Heart left ventricle (tissue), 16 donors: ENCODE data around the gene NEDD9. TPM values are rescaled to one million over a fixed set of nuclear protein-coding genes. Genes with fewer than 3 reads are reported as not detected.
A peak's percentile ranks its signal among the peaks of the same experiment; 100 is the strongest.

ENCODE experiments used
- ATAC-seq, 4 donors: fragments of 200-7000 bp; cut with Tn5 transposase; one replicate each; pipeline ENCODE4 v1.9.1; 2020 to 2022; ENCODE audit warnings: moderate library complexity in 4 of 4, mild to moderate bottlenecking in 3 of 4, moderate number of reproducible peaks in 1 of 4
- DNase-seq, 5 donors: peaks; one replicate each; pipeline ENCODE4 v3.0.0-alpha.2; 2020
- H3K27ac ChIP-seq, 12 donors: fragments of 200-600 bp; sonication (generic) in 4 of 12; one replicate each; pipeline versions ENCODE4 v1.5.0 to v1.8.0; 2016 to 2022; ENCODE audit warnings: mild to moderate bottlenecking in 2 of 12
- H3K27me3 ChIP-seq, 9 donors: fragments of 200-600 bp; sonication (generic) in 2 of 9; one replicate each; pipeline versions ENCODE4 v1.5.1 to v1.8.0; 2016 to 2022; ENCODE audit warnings: mild to moderate bottlenecking in 3 of 9
- H3K36me3 ChIP-seq, 9 donors: fragments of 200-600 bp; sonication (generic) in 2 of 9; one replicate each; pipeline versions ENCODE4 v1.5.0 to v1.8.0; 2018 to 2022; ENCODE audit warnings: mild to moderate bottlenecking in 2 of 9
- H3K4me1 ChIP-seq, 12 donors: fragments of 200-600 bp; sonication (generic) in 4 of 12; one replicate each; pipeline versions ENCODE4 v1.5.0 to v1.8.0; 2016 to 2022; ENCODE audit warnings: mild to moderate bottlenecking in 3 of 12
- H3K4me3 ChIP-seq, 12 donors: fragments of 200-600 bp; sonication (generic) in 4 of 12; one replicate each; pipeline versions ENCODE4 v1.5.0 to v1.8.0; 2017 to 2022; ENCODE audit warnings: mild to moderate bottlenecking in 9 of 12, moderate library complexity in 4 of 12
- H3K9me3 ChIP-seq, 12 donors: fragments of 200-600 bp; sonication (generic) in 4 of 12; one replicate each; pipeline versions ENCODE4 v1.5.0 to v1.8.0; 2016 to 2022; ENCODE audit warnings: mild to moderate bottlenecking in 1 of 12
- CTCF ChIP-seq, 12 donors: fragments of 200-600 bp; sonication (generic) in 4 of 12; IDR thresholded peaks; one replicate each; pipeline versions ENCODE4 v1.5.0 to v1.8.0; 2018 to 2022; ENCODE audit warnings: antibody characterized with exemption in 12 of 12, mild to moderate bottlenecking in 5 of 12
- POLR2A ChIP-seq, 2 donors: fragments of 450-650 bp; IDR thresholded peaks; one replicate each; pipeline ENCODE4 v1.6.1; 2017; ENCODE audit warnings: antibody characterized with exemption in 2 of 2, mild to moderate bottlenecking in 2 of 2, moderate library complexity in 2 of 2
- WGBS, 4 donors: extraction: QIAGEN DNeasy Blood & Tissue Kit in 2 of 4; methylation state at CpG; one replicate each; pipeline versions ENCODE4 v1.1.5 to v1.1.7; 2013 to 2018; 5-methylcytosine and 5-hydroxymethylcytosine counted together
- intact Hi-C, 10 donors: fragments of 100-400 bp; cut with DNase I; formaldehyde crosslinking; loops; one replicate each; pipeline versions ENCODE4 v1.11.1 to v1.14.2; 2022
- polyA plus RNA-seq, 2 donors: library from polyadenylated mRNA; stranded (reverse); fragments of 200-250 nt; gene quantifications; one replicate each; pipeline ENCODE4 v1.2.3, GENCODE V29; 2013
- total RNA-seq, 9 donors: library from RNA; depleted of rRNA in 2 of 9; stranded (reverse); fragments of >200 nt in 2 of 9; fragmentation: NEBNext Ultra II Directional in 3 of 9; extraction: Animal tissue kit (Norgen Biotek cat#: 25700) in 3 of 9; gene quantifications; one replicate each; pipeline versions ENCODE4 v1.1.0 to v1.2.4, GENCODE V29; 2016 to 2023
- donor health status: ischemic (EF 13 %, LVEDD 7.1; RV severe dilation, severe dysfunction).
- donor health status: healthy with polysubstance abuse.
- donor health status: DM: no; HTN: yes; CAD: no.
- donor health status: DM: no; HTN: no; CAD: no.
- donor health status: ischemic (EF 25% LVEDD 6.9; RV normal size, moderate dysfunction).
- donor health status: ischemic (EF 25% LVEDD 5.7; RV mildly dilated, moderate dysfunction).
- donor health status: healthy.
- donor health status: DM: yes; HTN: yes; CAD: no.
- donor health status: ischemic (EF 35%, LVEDD 5.7; RV mildly dilated, moderate dysfunction).
- donor health status: nonischemic (EF 11% LVEDD 7.7; RV severe dilation, severe dysfunction).
- donor health status: DM: yes; HTN: yes; CAD: no.
- donor health status: PGD.
- donor health status: ischemic (EF 29% LVEDD 5.4; RV normal size, mild dysfunction).
- donor health status: nonischemic (EF 23%, LVEDD 6.1; RV moderate dilation, normal function).

Gene NEDD9
- total and polyA plus RNA-seq, 11 donors, result 10.2 to 55.7 (median 20.9) TPM

GRCh38 chr6:11219400-11219834 lies 13.1 kb downstream of the NEDD9 start:
- whole genome bisulfite sequencing, 4 donors, result 53 to 75% (median 67%) methylated on average over 4 of the region's 4 CpGs
- H3K4me3 ChIP-seq, result peak overlapping the region in 5 of 12 donors; percentile 0 to 17 (median 2)
- no peaks in the 10 kb centered on the region for H3K9me3 ChIP-seq
- ATAC-seq (peak in 2 of 4 donors; percentile 8 to 23), DNase-seq (no peak)
- no peaks in the 10 kb centered on the region for H3K27me3 ChIP-seq
- TF ChIP-seq CTCF (IDR thresholded peaks at IDR 0.05) (no peak), POLR2A (IDR thresholded peaks at IDR 0.05) (no peak)
- intact Hi-C loops, result loop anchor here in 3 of 10 donors (2.0 to 10.0 kb wide), 3 partner anchors 47 to 145 kb away; no protein-coding TSS in a partner anchor
- H3K27ac ChIP-seq, result peak overlapping the region; percentile 7 to 93 (median 82)
- H3K4me1 ChIP-seq, result peaks cover 4 to 100% (median 72%) of the 10 kb centered on the region in 12 donors
- H3K36me3 ChIP-seq, result peaks cover 0 to 14% (median 0%) of the 10 kb centered on the region in 9 donors

GRCh38 chr6:11218538-11219399 lies 13.7 kb downstream of the NEDD9 start:
- Histone ChIP-seq H3K27ac (peak overlapping the region; percentile 28 to 93 (median 82)), H3K9me3 (no peaks in the 10 kb centered on the region), H3K27me3 (no peaks in the 10 kb centered on the region), H3K4me3 (peak overlapping the region in 5 of 12 donors; percentile 0 to 13 (median 2)), H3K36me3 (peaks cover 0 to 14% (median 0%) of the 10 kb centered on the region in 9 donors), H3K4me1 (peaks cover 5 to 100% (median 77%) of the 10 kb centered on the region in 12 donors)
- TF ChIP-seq CTCF (IDR thresholded peaks at IDR 0.05), result peak in 1 of 12 donors; percentile 18
- TF ChIP-seq POLR2A (IDR thresholded peaks at IDR 0.05), result peak in 1 of 2 donors; percentile 44
- ATAC-seq (peak; percentile 73 to 92 (median 82)), DNase-seq (peak in 4 of 5 donors; percentile 74 to 85 (median 81))
- 21 to 32% (median 28%) methylated on average over 12 of the region's 12 CpGs for WGBS, 4 donors
- intact Hi-C loops, result loop anchor here in 3 of 10 donors (2.0 to 10.0 kb wide), 3 partner anchors 46 to 146 kb away; no protein-coding TSS in a partner anchor

GRCh38 chr6:11218102-11218442 lies 14.4 kb downstream of the NEDD9 start:
- DNase-seq (no peak), ATAC-seq (no peak)
- intact Hi-C loops, result loop anchor here in 3 of 10 donors (2.0 to 10.0 kb wide), 3 partner anchors 46 to 147 kb away; no protein-coding TSS in a partner anchor
- Histone ChIP-seq H3K9me3 (no peaks in the 10 kb centered on the region), H3K4me1 (peaks cover 7 to 100% (median 83%) of the 10 kb centered on the region in 12 donors), H3K27ac (peak overlapping the region; percentile 28 to 93 (median 82)), H3K36me3 (peaks cover 0 to 19% (median 1%) of the 10 kb centered on the region in 9 donors), H3K4me3 (no peak overlapping the region), H3K27me3 (no peaks in the 10 kb centered on the region)
- TF ChIP-seq POLR2A (IDR thresholded peaks at IDR 0.05), result no peak
- no peak for TF ChIP-seq CTCF (IDR thresholded peaks at IDR 0.05)
- 72 to 84% (median 78%) methylated on average over 3 of the region's 3 CpGs for WGBS, 4 donors
